Loucy (cell line): ENCODE results near the gene MYOT.

Experiments used
- H2AFZ ChIP-seq: fragments of 200-600 bp; sonication (generic); 2 replicates; pipeline ENCODE4 v1.6.0; 2016; ENCODE audit warnings: antibody characterized with exemption, mild to moderate bottlenecking, low read length, moderate library complexity
- H3F3A ChIP-seq: fragments of 200-600 bp; 2 replicates; pipeline ENCODE4 v1.6.0; 2016; ENCODE audit warnings: antibody characterized with exemption, low read depth, mild to moderate bottlenecking
- H3K27me3 ChIP-seq: fragments of 200-600 bp; sonication (generic); 2 replicates; pipeline ENCODE4 v1.6.1; 2014; ENCODE audit warnings: low read length, mild to moderate bottlenecking; ENCODE audit not compliant: insufficient read depth, poor library complexity, severe bottlenecking
- H3K36me3 ChIP-seq: fragments of 200-600 bp; sonication (generic); 2 replicates; pipeline ENCODE4 v1.6.1; 2016; ENCODE audit warnings: low read length; ENCODE audit not compliant: insufficient read depth
- H3K4me1 ChIP-seq: fragments of 200-600 bp; sonication (generic); 2 replicates; pipeline ENCODE4 v1.5.1; 2014; ENCODE audit warnings: low read length, mild to moderate bottlenecking; ENCODE audit not compliant: insufficient read depth, poor library complexity, severe bottlenecking
- H3K4me2 ChIP-seq: fragments of 200-600 bp; sonication (generic); 2 replicates; pipeline ENCODE4 v1.6.0; 2014; ENCODE audit warnings: antibody characterized with exemption, low read length, low read depth, mild to moderate bottlenecking; ENCODE audit not compliant: poor library complexity, severe bottlenecking
- H3K4me3 ChIP-seq: fragments of 200-600 bp; sonication (generic); 2 replicates; pipeline ENCODE4 v1.5.1; 2014; ENCODE audit warnings: low read length, mild to moderate bottlenecking, mixed read lengths; ENCODE audit not compliant: poor library complexity, severe bottlenecking
- H3K79me2 ChIP-seq: fragments of 200-600 bp; sonication (generic); 2 replicates; pipeline ENCODE4 v1.6.1; 2014; ENCODE audit warnings: low read length; ENCODE audit not compliant: insufficient read depth
- H3K9ac ChIP-seq: fragments of 200-600 bp; sonication (generic); 2 replicates; pipeline ENCODE4 v1.6.0; 2014; ENCODE audit warnings: mild to moderate bottlenecking, low read depth, low read length, moderate library complexity; ENCODE audit not compliant: poor library complexity, severe bottlenecking
- H3K9me2 ChIP-seq: fragments of 200-600 bp; sonication (generic); replicated peaks from 2 replicates; pipeline ENCODE4 v1.6.1; 2016; ENCODE audit warnings: low read depth, low read length, mixed read lengths
- H3K9me3 ChIP-seq: fragments of 200-600 bp; sonication (generic); 2 replicates; pipeline ENCODE4 v1.6.1; 2014; ENCODE audit warnings: mild to moderate bottlenecking, antibody characterized with exemption, low read length, low read depth; ENCODE audit not compliant: insufficient read depth
- H4K20me1 ChIP-seq: fragments of 200-600 bp; sonication (generic); 2 replicates; pipeline ENCODE4 v1.6.0; 2014; ENCODE audit warnings: antibody characterized with exemption, low read length, mild to moderate bottlenecking; ENCODE audit not compliant: insufficient read depth, poor library complexity, severe bottlenecking
- CTCF ChIP-seq: fragments of 200-600 bp; sonication (generic); conservative IDR thresholded peaks from 2 replicates; pipeline ENCODE4 v1.5.1; 2014; ENCODE audit warnings: mild to moderate bottlenecking, antibody characterized with exemption, low read length
- EZH2phosphoT487 ChIP-seq: fragments of 200-600 bp; IDR thresholded peaks from 2 replicates; pipeline ENCODE4 v1.6.1; 2018; ENCODE audit warnings: antibody characterized with exemption, mild to moderate bottlenecking, moderate library complexity, borderline replicate concordance

The MYOT gene

GRCh38 chr5:137822984-137823383, 44.7 kb upstream of the MYOT start:
- Histone ChIP-seq H3K4me1 (no peaks in the 10 kb centered on the region), H3K9ac (no peak overlapping the region), H3K4me3 (no peak overlapping the region), H3K9me3 (no peaks in the 10 kb centered on the region), H3K79me2 (no peaks in the 10 kb centered on the region), H3K4me2 (no peak overlapping the region), H3K36me3 (no peaks in the 10 kb centered on the region), H3K27me3 (no peaks in the 10 kb centered on the region), H3K9me2 (no peaks in the 10 kb centered on the region), H3F3A (no peaks in the 10 kb centered on the region), H2AFZ (no peak overlapping the region), H4K20me1 (no peaks in the 10 kb centered on the region)
- no peak for TF ChIP-seq CTCF
- no peak for TF ChIP-seq EZH2phosphoT487

GRCh38 chr5:137825165-137825564, 42.5 kb upstream of the MYOT start:
- Histone ChIP-seq H3K36me3 (no peaks in the 10 kb centered on the region), H3K4me3 (no peak overlapping the region), H3K9ac (no peak overlapping the region), H3K27me3 (no peaks in the 10 kb centered on the region), H3F3A (no peaks in the 10 kb centered on the region), H3K4me1 (no peaks in the 10 kb centered on the region), H2AFZ (no peak overlapping the region), H3K4me2 (no peak overlapping the region), H4K20me1 (no peaks in the 10 kb centered on the region), H3K9me3 (no peaks in the 10 kb centered on the region), H3K79me2 (no peaks in the 10 kb centered on the region), H3K9me2 (no peaks in the 10 kb centered on the region)
- TF ChIP-seq EZH2phosphoT487 (no peak), CTCF (no peak)

GRCh38 chr5:137826067-137826466, 41.6 kb upstream of the MYOT start:
- Histone ChIP-seq H4K20me1 (no peaks in the 10 kb centered on the region), H3K9me2 (no peaks in the 10 kb centered on the region), H3K4me1 (no peaks in the 10 kb centered on the region), H2AFZ (no peak overlapping the region), H3K4me3 (no peak overlapping the region), H3K79me2 (no peaks in the 10 kb centered on the region), H3K9ac (no peak overlapping the region), H3F3A (no peaks in the 10 kb centered on the region), H3K9me3 (no peaks in the 10 kb centered on the region), H3K36me3 (no peaks in the 10 kb centered on the region), H3K27me3 (no peaks in the 10 kb centered on the region), H3K4me2 (no peak overlapping the region)
- TF ChIP-seq EZH2phosphoT487 (no peak), CTCF (no peak)
